ENCODE measurements around the gene LAMA3. TPM values are rescaled to one million over a fixed set of nuclear protein-coding genes. Genes with fewer than 3 reads are reported as not detected.

LAMA3 gene
- total RNA-seq, 2 donors from 2014 or later: 31.9 to 41.3 TPM

- intact Hi-C loops (cut with DNase I): no loop called here
- no peak overlapping the region for H3K4me3 ChIP-seq
- no peaks in the 10 kb centered on the region for H3K36me3 ChIP-seq
Observed at GRCh38 chr18:23934252-23934651, 245.0 kb downstream of the LAMA3 start.

GRCh38 chr18:23934863-23935262 is 245.6 kb downstream of the LAMA3 start:
- H3K27ac ChIP-seq: no peak overlapping the region
- DNase-seq: no peak
- intact Hi-C loops (cut with DNase I): no loop called here
- no peaks in the 10 kb centered on the region for H3K36me3 ChIP-seq
- H3K9ac ChIP-seq (ENCODE audit: low read depth in 2 of 2, low read length in 2 of 2): no peak overlapping the region
- H3K4me3 ChIP-seq: no peak overlapping the region
- no peak for TF ChIP-seq CTCF (IDR thresholded peaks at IDR 0.05)
- H3K4me1 ChIP-seq: no peaks in the 10 kb centered on the region
- no peaks in the 10 kb centered on the region for H3K9me3 ChIP-seq
- H3K27me3 ChIP-seq: no peaks in the 10 kb centered on the region

More at GRCh38 chr18:23934252-23934651, 245.0 kb downstream of the LAMA3 start:
- Histone ChIP-seq H3K4me1 (no peaks in the 10 kb centered on the region), H3K9ac (ENCODE audit: low read depth in 2 of 2, low read length in 2 of 2) (no peak overlapping the region), H3K9me3 (no peaks in the 10 kb centered on the region), H3K27me3 (no peaks in the 10 kb centered on the region), H3K27ac (no peak overlapping the region)
- no peak for DNase-seq
- TF ChIP-seq CTCF (IDR thresholded peaks at IDR 0.05): no peak

GRCh38 chr18:23935804-23936203 is 246.6 kb downstream of the LAMA3 start:
- Histone ChIP-seq H3K27me3 (no peaks in the 10 kb centered on the region), H3K36me3 (no peaks in the 10 kb centered on the region), H3K4me3 (no peak overlapping the region), H3K9ac (ENCODE audit: low read depth in 2 of 2, low read length in 2 of 2) (no peak overlapping the region), H3K9me3 (no peaks in the 10 kb centered on the region), H3K27ac (no peak overlapping the region), H3K4me1 (no peaks in the 10 kb centered on the region)
- intact Hi-C loops (cut with DNase I): no loop called here
- no peak for TF ChIP-seq CTCF (IDR thresholded peaks at IDR 0.05)
- no peak for DNase-seq

GRCh38 chr18:23936381-23936958 is 247.2 kb downstream of the LAMA3 start:
- H3K27ac ChIP-seq: no peak overlapping the region
- no peak overlapping the region for H3K9ac ChIP-seq (ENCODE audit: low read depth in 2 of 2, low read length in 2 of 2)
- DNase-seq: no peak
- TF ChIP-seq CTCF (IDR thresholded peaks at IDR 0.05): no peak
- H3K9me3 ChIP-seq: no peaks in the 10 kb centered on the region
- no peaks in the 10 kb centered on the region for H3K36me3 ChIP-seq
- no peaks in the 10 kb centered on the region for H3K4me1 ChIP-seq
- no peaks in the 10 kb centered on the region for H3K27me3 ChIP-seq
- intact Hi-C loops (cut with DNase I): no loop called here
- no peak overlapping the region for H3K4me3 ChIP-seq

- DNase-seq: no peak
- no peak for TF ChIP-seq CTCF (IDR thresholded peaks at IDR 0.05)
- no peaks in the 10 kb centered on the region for H3K4me1 ChIP-seq
- H3K4me3 ChIP-seq: no peak overlapping the region
- intact Hi-C loops (cut with DNase I): no loop called here
- H3K27me3 ChIP-seq: no peaks in the 10 kb centered on the region
- H3K9ac ChIP-seq (ENCODE audit: low read depth in 2 of 2, low read length in 2 of 2): no peak overlapping the region
- no peaks in the 10 kb centered on the region for H3K9me3 ChIP-seq
- H3K36me3 ChIP-seq: no peaks in the 10 kb centered on the region
- H3K27ac ChIP-seq: no peak overlapping the region
Observed at GRCh38 chr18:23938043-23938756, 248.9 kb downstream of the LAMA3 start.

All from colonic mucosa (tissue), 4 donors.